Memory B cell (primary cell): ENCODE measurements around the gene SBF2.

Source experiments
- ATAC-seq: fragments of 150-1000 bp; cut with Tn5 transposase; 2 replicates; pipeline ENCODE4 v1.10.0; 2021; ENCODE audit warnings: low read depth, mild to moderate bottlenecking, moderate library complexity
- DNase-seq, 2 donors: peaks; one replicate each; pipeline ENCODE4 v3.0.0; 2022; ENCODE audit warnings: low spot score in 2 of 2
- H3K27ac Mint-ChIP-seq: one replicate; pipeline ENCODE4 v1.8.0; 2022; ENCODE audit warnings: mild to moderate bottlenecking, moderate library complexity, mixed read lengths
- H3K27me3 Mint-ChIP-seq: one replicate; pipeline ENCODE4 v1.8.0; 2022; ENCODE audit warnings: mixed read lengths
- H3K36me3 Mint-ChIP-seq: one replicate; pipeline ENCODE4 v1.8.0; 2022; ENCODE audit warnings: mild to moderate bottlenecking, mixed read lengths
- H3K4me1 Mint-ChIP-seq: one replicate; pipeline ENCODE4 v1.8.0; 2022; ENCODE audit warnings: mixed read lengths
- H3K4me3 Mint-ChIP-seq: one replicate; pipeline ENCODE4 v1.8.0; 2022; ENCODE audit warnings: mild to moderate bottlenecking, moderate library complexity, mixed read lengths
- H3K9me3 Mint-ChIP-seq: one replicate; pipeline ENCODE4 v1.8.0; 2022; ENCODE audit warnings: mixed read lengths

SBF2 gene

DNA sequence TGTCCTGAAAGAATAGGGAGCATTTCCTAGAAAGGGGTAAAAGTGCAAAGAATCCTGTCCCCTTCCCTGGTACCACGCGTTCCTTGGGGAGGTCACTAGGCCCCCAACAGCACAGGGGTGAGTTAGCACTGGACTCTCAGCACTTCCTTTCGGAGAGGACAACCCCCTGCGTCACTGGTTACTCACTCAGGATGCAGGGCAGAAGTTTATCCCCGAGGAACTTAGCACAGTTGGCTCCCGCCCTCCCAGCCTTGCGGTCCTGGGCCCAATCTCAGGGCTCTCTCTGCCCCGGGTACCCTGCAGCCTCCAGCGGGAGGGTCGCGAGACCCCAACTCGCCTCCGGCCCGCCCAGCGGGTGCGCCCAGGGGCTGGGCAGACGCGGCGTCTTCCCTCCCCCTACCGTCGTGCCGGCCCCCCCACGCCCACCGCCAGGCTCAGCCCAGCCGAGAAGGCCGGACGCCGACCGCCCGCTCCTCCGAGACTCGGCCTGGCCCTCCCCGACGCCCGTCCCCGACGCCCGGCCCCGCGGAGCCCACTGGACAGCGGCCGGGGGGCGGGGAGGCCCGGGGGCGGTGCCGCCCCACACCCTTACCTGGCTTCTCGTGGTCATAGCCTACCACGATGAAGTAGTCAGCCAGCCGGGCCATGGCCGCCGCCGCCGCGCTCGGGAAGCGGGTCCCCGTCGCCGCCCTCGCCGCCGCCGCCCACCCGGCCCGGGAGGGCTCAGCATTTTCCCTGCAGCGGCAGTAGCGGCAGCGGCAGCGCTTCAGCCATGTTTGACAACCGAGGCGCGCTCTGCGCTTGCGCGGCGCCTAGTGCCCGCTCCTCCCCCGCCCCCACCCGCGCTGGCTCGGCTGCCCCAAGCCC is at the start of gene SBF2:
Gene SBF2 (minus strand): TSS at position 797 of the 867 bp plus-strand sequence. CDS start 150 bp downstream, at position 647.
- peak within 1 kb of the TSS; percentile 54 for H3K27ac Mint-ChIP-seq
- ATAC-seq = peak; percentile 71

DNA sequence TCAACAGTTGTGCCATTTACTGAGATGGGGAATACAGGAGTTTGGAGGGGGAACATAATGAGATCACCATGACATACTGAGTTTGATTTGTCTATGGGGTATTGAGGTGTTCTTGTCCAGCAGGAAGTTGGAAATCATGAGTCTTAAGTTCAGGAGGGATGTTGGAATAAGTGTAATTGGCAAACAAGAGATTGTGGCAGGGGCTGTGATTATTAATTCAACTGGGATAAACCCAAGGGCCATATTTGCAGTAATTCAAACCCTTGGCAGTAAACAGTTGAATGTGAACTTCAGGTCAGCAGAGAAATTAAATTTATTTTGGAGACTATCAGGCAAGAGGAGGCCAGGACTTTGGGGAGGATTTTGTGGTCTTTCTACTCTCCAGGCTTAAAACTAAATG is 44.3 kb upstream of the SBF2 start:
- Mint-ChIP-seq H3K27me3 (peaks cover 17% of the 10 kb centered on the region), H3K27ac (no peak overlapping the region), H3K4me3 (no peak overlapping the region), H3K9me3 (no peaks in the 10 kb centered on the region), H3K4me1 (no peaks in the 10 kb centered on the region), H3K36me3 (no peaks in the 10 kb centered on the region)
- DNase-seq = no peak
- no peak for ATAC-seq

More for the DNA sequence above, at the start of gene SBF2:
- Mint-ChIP-seq H3K4me3 (peak within 1 kb of the TSS; percentile 83), H3K27me3 (peaks cover 12% of the 10 kb centered on the region), H3K4me1 (peaks cover 29% of the 10 kb centered on the region), H3K9me3 (peaks cover 2% of the 10 kb centered on the region), H3K36me3 (peaks cover 2% of the 10 kb centered on the region)
- DNase-seq = peak; percentile 71 to 75

DNA sequence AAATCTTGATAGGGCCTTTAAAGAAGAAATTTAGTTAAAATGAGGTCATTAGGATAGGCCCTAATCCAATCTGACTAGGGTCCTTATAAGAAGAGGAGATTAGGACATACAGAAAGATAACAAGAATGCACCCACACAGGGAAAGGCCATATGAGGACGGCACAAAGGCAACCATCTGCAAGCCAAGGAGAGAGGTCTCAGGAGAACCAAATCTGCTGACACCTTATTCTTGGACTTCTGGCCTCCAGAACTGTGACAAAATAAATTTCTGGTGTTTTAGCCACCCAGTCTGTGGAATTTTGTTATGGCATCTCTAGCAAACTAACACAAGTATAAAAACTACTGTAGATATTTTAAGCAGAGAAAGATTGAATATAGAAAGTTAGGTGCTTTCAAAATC is 39.5 kb upstream of the SBF2 start:
- Mint-ChIP-seq H3K27me3 (peaks cover 10% of the 10 kb centered on the region), H3K4me3 (no peak overlapping the region), H3K4me1 (no peaks in the 10 kb centered on the region), H3K27ac (no peak overlapping the region), H3K36me3 (no peaks in the 10 kb centered on the region), H3K9me3 (no peaks in the 10 kb centered on the region)
- ATAC-seq (no peak), DNase-seq (no peak)

DNA sequence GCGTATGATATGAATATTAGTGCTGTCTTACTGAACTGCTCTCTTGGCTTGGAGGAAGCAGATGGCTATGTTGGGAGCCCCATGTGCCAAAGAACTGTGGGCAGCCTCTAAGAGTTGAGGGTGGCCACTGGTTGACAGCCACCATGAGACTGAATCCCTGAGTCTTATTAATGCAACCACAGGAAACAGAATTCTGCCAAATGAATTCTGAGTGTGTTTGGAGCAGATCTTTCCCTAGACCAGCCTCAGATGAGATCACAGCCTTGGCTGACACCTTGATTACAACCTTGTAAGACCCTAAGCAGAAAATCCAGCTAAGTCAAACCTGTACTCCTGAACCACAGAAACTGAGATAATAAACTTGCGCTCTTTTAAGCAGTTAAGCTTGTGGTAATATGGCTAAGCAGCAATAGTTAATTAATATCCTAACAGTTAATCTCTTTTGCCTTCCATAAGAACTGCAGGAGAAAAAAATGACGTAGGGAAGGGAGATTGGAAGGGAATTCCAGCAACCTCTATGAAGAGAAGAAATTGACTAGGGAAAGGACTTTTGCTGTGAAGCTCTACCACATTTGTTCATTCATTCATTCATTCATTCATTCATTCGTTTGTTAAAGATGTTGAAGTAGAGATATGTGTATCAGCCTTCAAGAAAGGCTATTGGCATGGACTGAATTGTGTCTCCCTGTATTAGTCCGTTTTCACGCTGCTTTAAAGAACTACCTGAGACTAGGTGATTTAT is 37.7 kb upstream of the SBF2 start:
- no peaks in the 10 kb centered on the region for H3K9me3 Mint-ChIP-seq
- no peak for ATAC-seq
- no peak overlapping the region for H3K4me3 Mint-ChIP-seq
- no peaks in the 10 kb centered on the region for H3K36me3 Mint-ChIP-seq
- H3K27me3 Mint-ChIP-seq = peaks cover 9% of the 10 kb centered on the region
- H3K27ac Mint-ChIP-seq = no peak overlapping the region
- DNase-seq = no peak
- H3K4me1 Mint-ChIP-seq = no peaks in the 10 kb centered on the region

DNA sequence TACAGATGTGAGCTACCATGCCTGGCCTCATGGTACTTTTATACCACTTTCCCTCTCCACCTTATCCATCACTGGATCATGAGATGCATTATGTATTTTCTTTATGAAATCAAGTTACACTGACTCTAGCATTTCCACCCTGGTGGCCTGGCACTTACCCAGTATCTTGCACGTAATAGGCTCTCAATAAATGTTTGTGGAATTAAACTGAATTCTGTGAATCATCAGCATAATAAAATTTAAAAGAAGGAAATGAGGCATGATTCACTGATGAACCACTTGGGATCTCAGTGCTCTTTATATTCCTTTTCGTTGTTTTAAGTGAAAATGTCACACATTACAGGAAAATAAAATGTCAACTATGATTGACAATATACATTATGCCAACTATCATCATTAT is 35.9 kb upstream of the SBF2 start:
- no peaks in the 10 kb centered on the region for H3K9me3 Mint-ChIP-seq
- H3K36me3 Mint-ChIP-seq = no peaks in the 10 kb centered on the region
- no peak overlapping the region for H3K4me3 Mint-ChIP-seq
- ATAC-seq (no peak), DNase-seq (no peak)
- H3K27ac Mint-ChIP-seq = no peak overlapping the region
- H3K27me3 Mint-ChIP-seq = peaks cover 9% of the 10 kb centered on the region
- H3K4me1 Mint-ChIP-seq = no peaks in the 10 kb centered on the region

DNA sequence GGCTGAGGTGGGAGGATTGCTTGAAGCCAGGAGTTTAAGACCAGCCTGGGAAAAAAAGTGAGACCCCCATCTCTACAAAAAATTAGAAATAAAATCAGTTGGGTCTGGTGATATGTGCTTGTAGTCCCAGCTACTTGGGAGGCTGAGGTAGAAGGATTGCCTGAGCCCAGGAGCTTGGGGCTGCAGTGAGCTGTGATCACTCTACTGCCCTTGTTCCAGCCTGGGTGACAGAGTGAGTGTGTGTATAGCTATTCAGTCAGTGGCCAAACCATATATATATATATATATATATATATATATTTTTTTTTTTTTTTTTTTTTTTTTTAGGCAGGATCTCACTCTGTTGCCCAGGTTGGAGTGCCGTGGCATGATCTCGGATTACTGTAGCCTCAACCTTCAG is 35.3 kb upstream of the SBF2 start:
- Mint-ChIP-seq H3K36me3 (no peaks in the 10 kb centered on the region), H3K9me3 (no peaks in the 10 kb centered on the region), H3K27me3 (peaks cover 8% of the 10 kb centered on the region), H3K4me3 (no peak overlapping the region), H3K4me1 (no peaks in the 10 kb centered on the region), H3K27ac (no peak overlapping the region)
- ATAC-seq = no peak
- no peak for DNase-seq

DNA sequence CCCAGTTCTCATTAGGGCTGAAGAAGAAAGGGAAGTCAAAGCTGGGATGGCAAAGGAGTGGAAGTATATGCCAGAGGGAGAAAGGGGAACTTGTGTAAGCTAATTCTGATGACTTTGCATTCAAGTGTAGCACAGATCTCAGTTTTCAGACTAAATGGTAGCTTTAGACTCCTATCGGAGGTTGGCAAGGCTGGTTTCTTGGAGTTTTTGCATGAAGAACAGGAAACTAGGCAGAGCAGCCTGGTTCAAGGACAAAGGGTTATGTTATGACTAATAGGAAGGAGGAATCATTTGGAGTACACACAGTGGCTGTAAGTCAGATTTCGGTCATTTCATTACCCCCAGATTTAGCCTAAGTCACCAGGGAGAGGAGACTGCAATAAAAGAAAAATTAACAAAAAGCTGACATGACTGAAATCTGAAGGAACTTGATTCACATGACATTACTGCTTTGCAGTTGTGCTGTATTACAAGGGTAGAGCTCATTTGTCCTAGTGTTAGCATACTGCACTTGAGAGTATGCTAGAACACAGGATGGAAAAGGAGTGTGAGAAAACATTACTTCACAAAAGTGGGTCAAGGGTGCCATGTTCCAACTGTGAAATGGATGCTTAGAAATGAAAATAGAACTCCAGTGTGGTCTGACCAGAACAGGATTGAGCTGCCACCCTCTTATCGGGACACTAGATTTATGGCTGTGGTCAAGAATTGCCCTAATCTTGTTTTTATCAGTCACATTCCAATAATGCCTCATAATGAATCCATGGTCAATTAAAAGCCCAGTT is 34.5 kb upstream of the SBF2 start:
- no peaks in the 10 kb centered on the region for H3K36me3 Mint-ChIP-seq
- H3K27ac Mint-ChIP-seq = no peak overlapping the region
- no peaks in the 10 kb centered on the region for H3K4me1 Mint-ChIP-seq
- H3K27me3 Mint-ChIP-seq = peaks cover 9% of the 10 kb centered on the region
- no peaks in the 10 kb centered on the region for H3K9me3 Mint-ChIP-seq
- DNase-seq = no peak
- no peak overlapping the region for H3K4me3 Mint-ChIP-seq
- ATAC-seq = no peak

DNA sequence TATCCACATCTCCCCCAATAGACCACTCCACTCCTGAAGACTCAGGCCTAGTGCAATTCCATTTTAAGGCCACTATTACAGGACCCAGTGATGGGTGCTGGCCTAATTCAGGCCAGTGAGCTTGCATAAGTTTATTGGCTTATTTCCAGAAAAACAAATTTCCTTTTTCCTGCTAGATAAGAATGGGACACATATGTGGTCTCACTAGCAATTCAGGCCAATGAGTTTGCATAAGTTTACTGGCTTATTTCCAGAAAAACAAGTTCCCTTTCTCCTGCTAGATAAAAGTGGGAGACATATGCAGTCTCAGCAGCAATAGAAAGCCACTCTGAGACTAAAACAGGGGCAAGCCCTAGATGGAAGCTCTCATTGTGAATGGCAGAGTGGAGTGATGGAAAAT is 33.2 kb upstream of the SBF2 start:
- DNase-seq (no peak), ATAC-seq (no peak)
- Mint-ChIP-seq H3K27me3 (peaks cover 9% of the 10 kb centered on the region), H3K9me3 (no peaks in the 10 kb centered on the region), H3K4me3 (no peak overlapping the region), H3K36me3 (no peaks in the 10 kb centered on the region), H3K27ac (no peak overlapping the region), H3K4me1 (no peaks in the 10 kb centered on the region)

DNA sequence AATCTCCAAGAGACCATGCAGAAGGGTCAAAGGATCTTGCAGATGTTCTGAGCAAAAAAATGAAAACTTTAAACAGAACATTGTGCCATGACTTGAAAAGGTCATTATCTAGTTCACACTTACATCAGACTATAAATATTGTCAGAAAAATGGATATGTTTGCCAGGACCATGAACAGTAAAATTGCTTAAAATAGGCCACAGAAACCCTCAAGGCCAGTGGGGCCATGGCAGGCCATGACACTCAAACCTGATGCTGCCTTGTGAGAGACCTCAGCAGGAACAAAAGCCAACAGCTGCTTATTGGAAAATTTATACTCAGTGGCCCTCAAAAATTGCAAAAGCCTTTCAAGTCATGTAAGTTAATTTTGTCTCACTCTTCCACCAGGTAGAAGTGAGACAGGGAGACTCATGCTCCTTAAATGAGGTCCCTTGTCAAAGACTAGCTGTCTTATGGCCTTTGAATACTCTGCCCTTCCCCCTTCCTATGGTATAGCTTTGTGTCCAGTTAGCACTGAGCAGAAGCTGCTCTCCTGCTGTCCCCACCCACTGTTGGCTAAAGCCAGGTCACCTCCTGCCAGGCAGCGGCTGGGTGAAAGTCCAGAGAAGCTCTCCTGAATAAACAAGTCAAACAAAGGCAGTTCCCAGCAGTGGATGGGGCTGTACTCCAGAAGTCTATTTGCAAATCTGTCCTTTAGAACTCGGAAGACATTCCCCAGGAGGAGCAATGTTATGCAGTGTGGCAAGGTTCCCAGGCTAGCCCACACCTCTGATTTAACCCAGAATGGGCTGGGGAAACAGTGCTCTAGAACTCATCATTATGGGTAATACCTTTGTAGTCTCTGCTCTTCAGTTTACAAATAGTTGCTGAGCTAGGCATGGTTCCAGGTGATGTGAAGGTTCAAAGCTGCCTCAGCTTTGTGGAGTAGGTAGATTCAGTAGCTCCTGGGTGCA is 32.3 kb upstream of the SBF2 start:
- H3K9me3 Mint-ChIP-seq = no peaks in the 10 kb centered on the region
- DNase-seq = no peak
- no peaks in the 10 kb centered on the region for H3K4me1 Mint-ChIP-seq
- no peak overlapping the region for H3K4me3 Mint-ChIP-seq
- peaks cover 9% of the 10 kb centered on the region for H3K27me3 Mint-ChIP-seq
- ATAC-seq = no peak
- H3K36me3 Mint-ChIP-seq = no peaks in the 10 kb centered on the region
- H3K27ac Mint-ChIP-seq = no peak overlapping the region

DNA sequence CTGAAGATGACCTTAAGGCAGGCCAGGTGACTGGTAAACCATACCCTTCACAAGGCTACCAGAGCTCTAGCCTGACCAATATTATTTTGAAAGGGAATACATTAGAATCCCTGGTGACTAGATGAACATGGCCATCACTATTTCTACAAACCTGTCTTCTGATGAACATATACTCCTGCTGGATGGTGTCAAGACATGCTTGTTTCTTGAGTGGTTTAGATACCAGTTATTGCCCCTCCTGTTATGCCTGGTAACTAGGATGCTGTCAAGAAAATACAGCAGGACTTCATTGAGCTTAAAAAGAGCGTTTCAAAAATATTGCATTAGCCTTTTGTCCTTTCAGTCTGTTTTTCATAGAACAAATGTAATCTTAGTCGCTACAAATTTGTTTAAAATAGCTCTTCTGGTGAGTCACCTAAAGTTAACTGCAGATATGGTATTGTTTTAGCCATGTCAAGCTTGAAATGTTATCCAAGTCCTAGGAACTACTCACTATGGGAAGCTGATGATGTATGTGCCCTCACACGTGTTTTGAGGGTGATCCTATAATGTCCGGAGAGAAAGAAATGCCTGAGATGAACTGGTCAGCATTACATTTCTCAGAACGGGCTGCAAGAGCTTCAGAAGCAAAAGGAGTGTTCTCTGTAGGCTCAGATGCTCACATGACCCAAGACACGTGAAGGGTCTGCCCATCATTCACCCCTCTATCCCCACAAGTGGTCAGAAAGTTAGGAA is 31.4 kb upstream of the SBF2 start:
- Mint-ChIP-seq H3K27me3 (peaks cover 9% of the 10 kb centered on the region), H3K27ac (no peak overlapping the region), H3K4me1 (no peaks in the 10 kb centered on the region), H3K36me3 (no peaks in the 10 kb centered on the region), H3K4me3 (no peak overlapping the region), H3K9me3 (no peaks in the 10 kb centered on the region)
- ATAC-seq (no peak), DNase-seq (no peak)

DNA sequence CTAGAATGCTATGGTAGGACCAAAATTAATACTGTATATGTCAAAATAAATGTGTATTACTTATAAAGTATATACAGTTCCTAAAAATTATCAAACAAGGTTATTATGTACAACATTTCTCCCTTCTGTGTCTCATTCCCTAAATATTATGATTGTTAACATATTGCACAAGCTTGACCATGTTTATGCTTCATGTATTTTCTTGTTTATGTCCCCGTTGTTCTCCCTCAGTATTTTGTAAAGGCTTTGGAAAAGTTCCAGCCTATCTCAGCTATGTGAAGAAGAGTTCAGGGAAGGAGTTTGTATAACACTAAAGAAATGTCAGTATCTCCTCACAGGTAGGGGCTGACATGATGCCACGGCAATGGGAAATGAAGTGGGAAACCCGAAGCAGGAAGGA is 30.5 kb upstream of the SBF2 start:
- Mint-ChIP-seq H3K27ac (no peak overlapping the region), H3K4me3 (no peak overlapping the region), H3K36me3 (no peaks in the 10 kb centered on the region), H3K9me3 (no peaks in the 10 kb centered on the region), H3K4me1 (no peaks in the 10 kb centered on the region), H3K27me3 (peaks cover 9% of the 10 kb centered on the region)
- ATAC-seq = no peak
- no peak for DNase-seq

DNA sequence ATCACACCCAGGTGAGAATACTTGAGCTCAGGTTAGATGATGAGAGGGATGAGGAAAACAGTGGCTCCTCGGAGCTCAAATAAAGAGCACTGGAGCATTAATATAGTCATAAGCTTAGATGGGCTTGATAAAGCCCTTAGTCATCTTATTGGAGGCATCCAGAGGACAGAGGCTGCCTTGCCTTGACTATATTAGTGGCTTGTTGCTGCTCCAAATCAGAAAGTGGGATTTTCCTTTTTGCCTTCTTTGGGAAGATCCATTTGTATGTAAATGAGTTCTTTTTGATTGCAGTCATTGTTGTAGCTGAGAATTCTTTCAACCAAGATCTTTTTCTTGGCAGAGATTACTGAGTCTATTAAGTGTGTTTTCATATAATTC is 29.8 kb upstream of the SBF2 start:
- H3K27ac Mint-ChIP-seq = no peak overlapping the region
- H3K4me3 Mint-ChIP-seq = no peak overlapping the region
- H3K36me3 Mint-ChIP-seq = no peaks in the 10 kb centered on the region
- peaks cover 9% of the 10 kb centered on the region for H3K27me3 Mint-ChIP-seq
- ATAC-seq = no peak
- H3K9me3 Mint-ChIP-seq = no peaks in the 10 kb centered on the region
- DNase-seq = no peak
- no peaks in the 10 kb centered on the region for H3K4me1 Mint-ChIP-seq
